CD4-positive, alpha-beta memory T cell (primary cell): ENCODE results near the gene EMILIN2. TPM values are rescaled to one million over a fixed set of nuclear protein-coding genes. Genes with fewer than 3 reads are reported as not detected.

Experiments
- CTCF ChIA-PET: fragments of 350-600 bp; sonication (Branson Sonifier 250); formaldehyde crosslinking; loops from one replicate; lab custom pipeline; 2021; ENCODE audit warnings: inconsistent platforms; ENCODE audit not compliant: partially characterized antibody; lab: Charles Lee
- POLR2A ChIA-PET: fragments of 350-600 bp; sonication (Branson Sonifier 250); formaldehyde crosslinking; loops from one replicate; lab custom pipeline; 2021; ENCODE audit not compliant: partially characterized antibody; lab: Charles Lee
- DNase-seq, 5 donors: peaks; one replicate each; pipeline versions ENCODE4 v3.0.0 to v3.0.0-alpha.2; 2020 to 2022; ENCODE audit warnings: mixed read lengths in 1 of 5
- H3K27ac ChIP-seq: one replicate; pipeline ENCODE4 v1.7.0; 2013; ENCODE audit warnings: low read depth, low read length
- H3K27me3 ChIP-seq: 2 replicates; pipeline ENCODE4 v1.7.0; 2013; ENCODE audit warnings: mild to moderate bottlenecking, low read length, moderate library complexity; ENCODE audit not compliant: insufficient read depth
- H3K36me3 ChIP-seq: 2 replicates; pipeline ENCODE4 v1.7.0; 2013; ENCODE audit warnings: mild to moderate bottlenecking, low read length, moderate library complexity; ENCODE audit not compliant: insufficient read depth
- H3K4me1 ChIP-seq: 2 replicates; pipeline ENCODE4 v1.7.0; 2013; ENCODE audit warnings: mild to moderate bottlenecking, low read length, moderate library complexity; ENCODE audit not compliant: insufficient read depth
- H3K4me3 ChIP-seq, 2 donors: one replicate each; pipeline ENCODE4 v1.7.0; 2013; ENCODE audit warnings: low read length in 2 of 2, mild to moderate bottlenecking in 1 of 2
- H3K9me3 ChIP-seq, 2 donors: one replicate each; pipeline ENCODE4 v1.7.0; 2013; ENCODE audit warnings: low read length in 2 of 2, control low read depth in 1 of 2; ENCODE audit not compliant: control insufficient read depth in 1 of 2
- H3K27ac Mint-ChIP-seq, 7 donors: one replicate each; pipeline ENCODE4 v1.8.0; 2020 to 2021; ENCODE audit warnings: mixed read lengths in 7 of 7, mild to moderate bottlenecking in 6 of 7, inconsistent platforms in 3 of 7, moderate library complexity in 3 of 7
- H3K27me3 Mint-ChIP-seq, 2 donors: one replicate each; pipeline ENCODE4 v1.8.0; 2020 to 2021; ENCODE audit warnings: mixed read lengths in 2 of 2
- H3K36me3 Mint-ChIP-seq, 2 donors: one replicate each; pipeline ENCODE4 v1.8.0; 2020 to 2021; ENCODE audit warnings: mixed read lengths in 2 of 2, inconsistent platforms in 1 of 2, mild to moderate bottlenecking in 1 of 2
- H3K4me1 Mint-ChIP-seq, 4 donors: one replicate each; pipeline ENCODE4 v1.8.0; 2020 to 2021; ENCODE audit warnings: mixed read lengths in 4 of 4, mild to moderate bottlenecking in 1 of 4
- H3K4me3 Mint-ChIP-seq, 8 donors: one replicate each; pipeline ENCODE4 v1.8.0; 2020 to 2021; ENCODE audit warnings: mixed read lengths in 8 of 8, mild to moderate bottlenecking in 7 of 8, moderate library complexity in 6 of 8, inconsistent platforms in 3 of 8
- H3K9me3 Mint-ChIP-seq, 8 donors: one replicate each; pipeline ENCODE4 v1.8.0; 2020 to 2021; ENCODE audit warnings: mixed read lengths in 8 of 8, mild to moderate bottlenecking in 5 of 8, inconsistent platforms in 3 of 8, moderate library complexity in 1 of 8
- intact Hi-C: fragments of 100-400 bp; cut with micrococcal nuclease; formaldehyde crosslinking; loops from one replicate; pipeline ENCODE4 v1.15.1; 2023
- polyA plus RNA-seq, 2 donors: library from polyadenylated mRNA; unstranded; fragments of 300-500 nt; fragmentation: Illumina TruSeq; gene quantifications; one replicate each; pipeline ENCODE4 v1.2.3, GENCODE V29; 2021
- total RNA-seq, 2 experiments: library from RNA; stranded (reverse); gene quantifications; one replicate each; pipeline ENCODE4 v1.2.3, GENCODE V29; 2021

Gene EMILIN2
- total and polyA plus RNA-seq, 4 experiments from 2014 or later = 4.9 to 11.4 (median 8.6) TPM

DNA sequence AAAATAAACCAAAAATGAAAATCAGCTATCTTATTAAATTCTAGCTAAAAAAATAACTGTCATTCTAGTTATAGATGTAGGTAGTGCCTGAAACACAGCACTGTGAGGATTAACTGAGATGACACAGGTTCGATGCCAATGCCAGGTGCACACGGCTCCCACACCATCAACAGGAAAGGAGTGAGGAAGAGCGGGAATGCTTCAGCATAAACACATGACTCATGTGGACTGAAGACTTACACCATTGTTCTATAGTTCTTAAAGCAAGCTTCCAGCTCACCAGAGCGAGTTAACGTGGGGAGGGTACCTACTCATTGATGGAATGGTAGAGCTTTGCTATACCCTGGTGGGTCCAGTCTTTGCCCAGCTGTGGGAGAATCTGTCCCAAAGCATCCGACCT, 76.7 kb downstream of the EMILIN2 start:
- no peak for DNase-seq
- H3K27ac ChIP-seq = no peak overlapping the region
- Mint-ChIP-seq H3K9me3 (no peaks in the 10 kb centered on the region), H3K27ac (peak overlapping the region in 1 of 7 donors; percentile 51), H3K36me3 (peaks cover 82 to 96% of the 10 kb centered on the region in 2 donors), H3K4me3 (no peak overlapping the region), H3K4me1 (peaks cover 0 to 2% (median 0%) of the 10 kb centered on the region in 4 donors), H3K27me3 (no peaks in the 10 kb centered on the region)
- intact Hi-C loops = no loop called here
- no peak overlapping the region for H3K4me3 ChIP-seq
- no peaks in the 10 kb centered on the region for H3K4me1 ChIP-seq
- H3K9me3 ChIP-seq = no peaks in the 10 kb centered on the region
- H3K36me3 ChIP-seq = peaks cover 95% of the 10 kb centered on the region
- CTCF ChIA-PET = interaction anchor here (0.9 to 3.3 kb wide), 5 partner anchors 10 to 71 kb away, joined by 3 to 13 read pairs (median 7); no protein-coding TSS in a partner anchor
- POLR2A ChIA-PET = interaction anchor here (0.6 kb wide), 1 partner anchor 13 kb away, joined by 4 read pairs; no protein-coding TSS in a partner anchor
- no peaks in the 10 kb centered on the region for H3K27me3 ChIP-seq

GRCh38 chr18:2924920-2925319, 78.1 kb downstream of the EMILIN2 start:
- peak overlapping the region in 3 of 7 donors; percentile 61 to 84 (median 63) for H3K27ac Mint-ChIP-seq
- H3K4me1 ChIP-seq = no peaks in the 10 kb centered on the region
- ChIA-PET POLR2A (interaction anchor here (1.1 kb wide), 1 partner anchor 69 kb away, joined by 3 read pairs; no protein-coding TSS in a partner anchor), CTCF (interaction anchor here (0.7 to 3.3 kb wide), 5 partner anchors 60 to 227 kb away, joined by 3 to 13 read pairs (median 6); no protein-coding TSS in a partner anchor)
- no peak overlapping the region for H3K4me3 ChIP-seq
- H3K9me3 Mint-ChIP-seq = no peaks in the 10 kb centered on the region
- no peaks in the 10 kb centered on the region for H3K27me3 Mint-ChIP-seq
- no peak overlapping the region for H3K27ac ChIP-seq
- H3K4me3 Mint-ChIP-seq = no peak overlapping the region
- H3K9me3 ChIP-seq = no peaks in the 10 kb centered on the region
- H3K36me3 Mint-ChIP-seq = peaks cover 77 to 93% of the 10 kb centered on the region in 2 donors
- no peak for DNase-seq
- H3K4me1 Mint-ChIP-seq = no peaks in the 10 kb centered on the region
- intact Hi-C loops = no loop called here
- H3K27me3 ChIP-seq = no peaks in the 10 kb centered on the region
- H3K36me3 ChIP-seq = peaks cover 95% of the 10 kb centered on the region

GRCh38 chr18:2926528-2926927, 79.7 kb downstream of the EMILIN2 start:
- DNase-seq = no peak
- intact Hi-C loops = no loop called here
- no peak overlapping the region for H3K4me3 ChIP-seq
- peak overlapping the region in 2 of 7 donors; percentile 4 to 52 for H3K27ac Mint-ChIP-seq
- H3K9me3 Mint-ChIP-seq = no peaks in the 10 kb centered on the region
- ChIA-PET POLR2A (interaction anchor here (0.6 to 1.4 kb wide), 3 partner anchors 12 to 134 kb away, joined by 3 read pairs; no protein-coding TSS in a partner anchor), CTCF (interaction anchor here (1.3 to 9.8 kb wide), 3 partner anchors 11 to 137 kb away, joined by 4 to 263 read pairs (median 6); no protein-coding TSS in a partner anchor)
- H3K4me1 Mint-ChIP-seq = no peaks in the 10 kb centered on the region
- H3K36me3 Mint-ChIP-seq = peaks cover 76 to 92% of the 10 kb centered on the region in 2 donors
- no peaks in the 10 kb centered on the region for H3K27me3 Mint-ChIP-seq
- H3K4me3 Mint-ChIP-seq = no peak overlapping the region
- no peak overlapping the region for H3K27ac ChIP-seq
- H3K36me3 ChIP-seq = peaks cover 95% of the 10 kb centered on the region
- H3K4me1 ChIP-seq = no peaks in the 10 kb centered on the region
- H3K27me3 ChIP-seq = no peaks in the 10 kb centered on the region
- H3K9me3 ChIP-seq = no peaks in the 10 kb centered on the region

GRCh38 chr18:2927745-2928144, 80.9 kb downstream of the EMILIN2 start:
- ChIA-PET CTCF (interaction anchor here (1.2 to 9.8 kb wide), 6 partner anchors 16 to 201 kb away, joined by 3 to 263 read pairs (median 8); no protein-coding TSS in a partner anchor), POLR2A (interaction anchor here (1.1 kb wide), 1 partner anchor 55 kb away, joined by 5 read pairs; no protein-coding TSS in a partner anchor)
- Histone ChIP-seq H3K4me1 (peaks cover 6% of the 10 kb centered on the region), H3K27me3 (no peaks in the 10 kb centered on the region), H3K9me3 (no peaks in the 10 kb centered on the region), H3K36me3 (peaks cover 90% of the 10 kb centered on the region), H3K4me3 (no peak overlapping the region), H3K27ac (no peak overlapping the region)
- no peak for DNase-seq
- Mint-ChIP-seq H3K36me3 (peaks cover 77 to 92% of the 10 kb centered on the region in 2 donors), H3K27me3 (no peaks in the 10 kb centered on the region), H3K4me3 (no peak overlapping the region), H3K27ac (peak overlapping the region in 5 of 7 donors; percentile 12 to 63 (median 47)), H3K4me1 (peaks cover 6 to 7% (median 6%) of the 10 kb centered on the region in 4 donors), H3K9me3 (no peaks in the 10 kb centered on the region)
- intact Hi-C loops = no loop called here

DNA sequence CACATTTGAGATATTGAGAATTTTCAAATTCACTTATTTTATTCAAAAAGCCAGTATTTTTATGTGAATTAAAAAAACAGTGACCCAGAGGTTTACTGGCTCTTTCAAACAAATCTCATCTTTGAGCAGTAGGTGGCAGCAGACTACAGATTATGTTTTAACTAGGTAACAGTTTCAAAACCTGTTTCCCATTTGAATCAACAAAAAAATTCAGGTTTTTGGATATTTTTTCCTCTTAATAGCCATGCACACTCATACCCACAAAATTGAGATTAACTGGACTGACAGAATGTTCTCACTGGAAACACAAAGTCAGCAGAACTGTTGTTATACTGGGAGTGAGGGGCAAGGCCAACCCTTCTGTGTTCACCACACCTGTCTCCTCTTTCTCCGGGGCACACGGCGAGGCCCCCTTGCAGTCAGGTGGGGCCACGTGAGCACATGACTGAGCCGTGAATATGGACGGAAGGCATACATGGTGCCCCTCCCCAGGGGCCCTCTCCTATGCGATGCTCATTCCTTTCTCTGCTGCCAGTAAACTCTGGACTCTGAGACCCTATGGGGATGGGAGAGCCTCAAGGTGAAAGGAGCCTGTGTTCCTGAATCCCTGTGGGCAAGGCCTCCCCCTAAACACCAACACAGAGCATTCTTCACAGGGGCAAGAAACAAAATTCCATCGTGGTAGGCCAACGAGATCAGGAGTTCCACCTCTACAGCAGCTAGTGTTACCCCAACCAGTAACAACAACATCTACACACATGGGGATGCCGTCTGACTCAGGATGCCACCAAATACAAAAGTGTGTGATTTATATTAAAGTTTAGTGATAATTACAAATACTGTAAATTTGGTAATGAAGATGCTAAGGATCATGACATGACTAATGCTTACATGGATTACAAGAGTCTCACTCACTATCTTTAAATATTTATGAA, 85.7 kb downstream of the EMILIN2 start:
- Histone ChIP-seq H3K4me3 (no peak overlapping the region), H3K36me3 (peaks cover 72% of the 10 kb centered on the region), H3K9me3 (no peaks in the 10 kb centered on the region), H3K4me1 (peaks cover 36% of the 10 kb centered on the region), H3K27ac (peak overlapping the region; percentile 56), H3K27me3 (no peaks in the 10 kb centered on the region)
- Mint-ChIP-seq H3K4me3 (peak overlapping the region in 6 of 8 donors; percentile 18 to 64 (median 44)), H3K27ac (peak overlapping the region; percentile 83 to 94 (median 89)), H3K4me1 (peaks cover 29 to 43% (median 37%) of the 10 kb centered on the region in 4 donors), H3K27me3 (no peaks in the 10 kb centered on the region), H3K9me3 (no peaks in the 10 kb centered on the region), H3K36me3 (peaks cover 61 to 86% of the 10 kb centered on the region in 2 donors)
- intact Hi-C loops = loop anchor here (1.0 to 2.0 kb wide), 7 partner anchors 18 to 314 kb away; no protein-coding TSS in a partner anchor
- peak; percentile 59 to 79 (median 73) for DNase-seq
- ChIA-PET CTCF (interaction anchor here (0.6 to 9.8 kb wide), 25 partner anchors 9 to 314 kb away, joined by 3 to 263 read pairs (median 7); no protein-coding TSS in a partner anchor), POLR2A (interaction anchor here (0.7 to 5.7 kb wide), 16 partner anchors 16 to 315 kb away, joined by 3 to 49 read pairs (median 4); partner anchors contain the start of gene MYL12A)

DNA sequence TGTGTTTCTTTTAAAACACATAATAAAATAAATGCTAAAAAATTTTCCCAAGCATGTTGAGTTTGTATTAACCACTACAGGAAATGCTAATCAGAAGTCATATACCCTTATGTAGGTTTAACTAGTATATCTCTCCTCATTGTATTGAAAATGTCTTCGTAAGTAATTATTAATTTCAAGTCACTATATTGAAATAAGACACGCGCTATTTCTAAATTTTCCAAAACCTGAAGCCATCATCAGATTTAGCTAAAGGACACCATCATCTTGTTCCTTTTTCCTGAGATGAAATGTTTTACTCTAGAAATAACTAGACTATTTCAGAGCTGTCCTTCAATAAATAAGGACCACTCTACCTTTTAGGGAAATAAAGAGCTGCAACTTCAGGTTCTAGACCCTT, 87.2 kb downstream of the EMILIN2 start:
- peak overlapping the region in 1 of 8 donors; percentile 27 for H3K4me3 Mint-ChIP-seq
- no peaks in the 10 kb centered on the region for H3K27me3 ChIP-seq
- no peak overlapping the region for H3K27ac ChIP-seq
- no peaks in the 10 kb centered on the region for H3K27me3 Mint-ChIP-seq
- H3K36me3 ChIP-seq = peaks cover 71% of the 10 kb centered on the region
- no peak for DNase-seq
- H3K4me1 ChIP-seq = peaks cover 36% of the 10 kb centered on the region
- H3K4me3 ChIP-seq = no peak overlapping the region
- no peaks in the 10 kb centered on the region for H3K9me3 ChIP-seq
- H3K27ac Mint-ChIP-seq = peak overlapping the region; percentile 53 to 94 (median 89)
- intact Hi-C loops = loop anchor here (2.0 kb wide), 2 partner anchors 17 to 27 kb away; no protein-coding TSS in a partner anchor
- H3K4me1 Mint-ChIP-seq = peaks cover 29 to 43% (median 38%) of the 10 kb centered on the region in 4 donors
- POLR2A ChIA-PET = interaction anchor here (0.8 to 5.7 kb wide), 8 partner anchors 24 to 314 kb away, joined by 3 to 49 read pairs (median 7); partner anchors contain the start of gene MYL12A
- CTCF ChIA-PET = interaction anchor here (0.6 to 9.8 kb wide), 19 partner anchors 11 to 318 kb away, joined by 3 to 263 read pairs (median 11); no protein-coding TSS in a partner anchor
- H3K9me3 Mint-ChIP-seq = no peaks in the 10 kb centered on the region
- peaks cover 63 to 86% of the 10 kb centered on the region in 2 donors for H3K36me3 Mint-ChIP-seq
